Measurements from ENCODE around the gene FTO.

DNA sequence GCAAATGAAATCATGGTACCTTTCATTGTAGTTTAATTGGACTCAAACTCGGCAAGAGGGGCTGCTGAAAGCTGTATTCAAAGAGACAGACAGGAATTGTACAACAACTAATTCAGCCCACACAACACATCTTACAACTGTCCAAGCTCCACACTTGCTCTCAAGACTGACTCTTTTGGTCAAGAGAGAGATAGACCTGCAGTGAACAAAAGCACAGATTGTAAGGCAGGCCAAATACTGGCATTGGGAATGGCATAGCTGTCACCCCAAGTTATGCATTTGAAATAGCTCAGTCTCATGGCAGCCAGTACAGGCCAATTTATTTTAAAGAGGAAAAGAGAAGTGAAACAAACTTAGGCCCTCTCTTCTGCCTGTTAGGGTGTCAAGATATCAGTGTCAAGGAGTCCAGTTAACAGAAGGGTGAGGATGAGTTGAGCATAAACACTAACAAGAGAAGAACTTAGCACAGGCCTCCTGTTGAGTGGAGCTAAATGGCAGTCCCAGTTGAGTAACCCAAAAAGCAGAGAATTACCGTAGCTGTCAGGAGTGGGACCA lies 366.9 kb downstream of the FTO start:
- TF ChIP-seq, protein P1, sequence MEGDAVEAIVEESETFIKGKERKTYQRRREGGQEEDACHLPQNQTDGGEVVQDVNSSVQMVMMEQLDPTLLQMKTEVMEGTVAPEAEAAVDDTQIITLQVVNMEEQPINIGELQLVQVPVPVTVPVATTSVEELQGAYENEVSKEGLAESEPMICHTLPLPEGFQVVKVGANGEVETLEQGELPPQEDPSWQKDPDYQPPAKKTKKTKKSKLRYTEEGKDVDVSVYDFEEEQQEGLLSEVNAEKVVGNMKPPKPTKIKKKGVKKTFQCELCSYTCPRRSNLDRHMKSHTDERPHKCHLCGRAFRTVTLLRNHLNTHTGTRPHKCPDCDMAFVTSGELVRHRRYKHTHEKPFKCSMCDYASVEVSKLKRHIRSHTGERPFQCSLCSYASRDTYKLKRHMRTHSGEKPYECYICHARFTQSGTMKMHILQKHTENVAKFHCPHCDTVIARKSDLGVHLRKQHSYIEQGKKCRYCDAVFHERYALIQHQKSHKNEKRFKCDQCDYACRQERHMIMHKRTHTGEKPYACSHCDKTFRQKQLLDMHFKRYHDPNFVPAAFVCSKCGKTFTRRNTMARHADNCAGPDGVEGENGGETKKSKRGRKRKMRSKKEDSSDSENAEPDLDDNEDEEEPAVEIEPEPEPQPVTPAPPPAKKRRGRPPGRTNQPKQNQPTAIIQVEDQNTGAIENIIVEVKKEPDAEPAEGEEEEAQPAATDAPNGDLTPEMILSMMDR (IDR thresholded peaks at IDR 0.05): no peak
- no peak for TF ChIP-seq POLR2A (IDR thresholded peaks at IDR 0.05)

All from adrenal gland (tissue), 5 donors.